Mesenchymal stem cell (in vitro differentiated cells and primary cell): ENCODE results near the gene IL36RN.

Experiments used
- DNase-seq: peaks from one replicate; pipeline ENCODE4 v3.0.0-alpha.2; 2013
- H2AFZ ChIP-seq: one replicate; pipeline ENCODE4 v1.6.1; 2013; ENCODE audit warnings: low read depth, mild to moderate bottlenecking, control low read depth, inconsistent platforms, low read length, moderate library complexity
- H2AK5ac ChIP-seq: 2 replicates; pipeline ENCODE4 v1.6.1; 2013; ENCODE audit warnings: low read length, moderate library complexity, mild to moderate bottlenecking, inconsistent platforms; ENCODE audit not compliant: severe bottlenecking
- H2BK120ac ChIP-seq: one replicate; pipeline ENCODE4 v1.6.1; 2013; ENCODE audit warnings: low read depth, mild to moderate bottlenecking, inconsistent platforms, low read length, moderate library complexity
- H2BK12ac ChIP-seq, 2 experiments: one replicate each; pipeline ENCODE4 v1.6.1; 2013; ENCODE audit warnings: inconsistent platforms in 2 of 2, low read length in 2 of 2, mild to moderate bottlenecking in 2 of 2, moderate library complexity in 2 of 2, control low read depth in 1 of 2
- H2BK15ac ChIP-seq: one replicate; pipeline ENCODE4 v1.6.1; 2013; ENCODE audit warnings: mild to moderate bottlenecking, low read depth, inconsistent platforms; ENCODE audit not compliant: poor library complexity, severe bottlenecking
- H2BK5ac ChIP-seq: 2 replicates; pipeline ENCODE4 v1.6.1; 2013; ENCODE audit warnings: low read depth, mild to moderate bottlenecking, low read length, control low read depth, inconsistent platforms; ENCODE audit not compliant: poor library complexity, severe bottlenecking
- H3K14ac ChIP-seq, 2 experiments: one replicate each; pipeline ENCODE4 v1.6.1; 2013; ENCODE audit warnings: inconsistent platforms in 2 of 2, low read length in 2 of 2, control low read depth in 1 of 2, mild to moderate bottlenecking in 1 of 2, moderate library complexity in 1 of 2
- H3K18ac ChIP-seq, 2 experiments: one replicate each; pipeline ENCODE4 v1.6.1; 2013; ENCODE audit warnings: inconsistent platforms in 2 of 2, low read length in 2 of 2, control low read depth in 1 of 2, low read depth in 1 of 2, mild to moderate bottlenecking in 1 of 2
- H3K23ac ChIP-seq, 2 experiments: one replicate each; pipeline ENCODE4 v1.6.1; 2013; ENCODE audit warnings: inconsistent platforms in 2 of 2, low read length in 2 of 2, mild to moderate bottlenecking in 2 of 2, moderate library complexity in 2 of 2, control low read depth in 1 of 2
- H3K27ac ChIP-seq: 2 replicates; pipeline ENCODE4 v1.5.1; 2013; ENCODE audit warnings: mild to moderate bottlenecking, moderate library complexity, low read length, control low read depth, inconsistent platforms; ENCODE audit not compliant: poor library complexity, severe bottlenecking
- H3K27me3 ChIP-seq, 2 experiments: 2 replicates each; pipeline versions ENCODE4 v1.6.1 to v1.7.0; 2013; ENCODE audit warnings: low read length in 2 of 2, mild to moderate bottlenecking in 2 of 2, moderate library complexity in 2 of 2, control low read depth in 1 of 2, inconsistent platforms in 1 of 2; ENCODE audit not compliant: control insufficient read depth in 1 of 2, insufficient read depth in 1 of 2
- H3K36me3 ChIP-seq, 2 experiments: 2 replicates each; pipeline versions ENCODE4 v1.6.1 to v1.7.0; 2013; ENCODE audit warnings: low read length in 2 of 2, control low read depth in 1 of 2, inconsistent platforms in 1 of 2, low read depth in 1 of 2, mild to moderate bottlenecking in 1 of 2; ENCODE audit not compliant: insufficient read depth in 2 of 2, control insufficient read depth in 1 of 2
- H3K4ac ChIP-seq, 2 experiments: one replicate each; pipeline ENCODE4 v1.6.1; 2013; ENCODE audit warnings: inconsistent platforms in 2 of 2, low read length in 2 of 2, mild to moderate bottlenecking in 2 of 2, moderate library complexity in 2 of 2, control low read depth in 1 of 2, low read depth in 1 of 2
- H3K4me1 ChIP-seq: 2 replicates; pipeline ENCODE4 v1.6.1; 2013; ENCODE audit warnings: low read depth, low read length, control low read depth; ENCODE audit not compliant: control insufficient read depth, insufficient read depth
- H3K4me2 ChIP-seq: 2 replicates; pipeline ENCODE4 v1.6.1; 2013; ENCODE audit warnings: low read length, mild to moderate bottlenecking, inconsistent platforms; ENCODE audit not compliant: poor library complexity, severe bottlenecking
- H3K4me3 ChIP-seq, 2 experiments: 2 replicates each; pipeline versions ENCODE4 v1.5.1 to v1.7.0; 2013; ENCODE audit warnings: low read length in 2 of 2, mild to moderate bottlenecking in 2 of 2, control low read depth in 1 of 2, low read depth in 1 of 2; ENCODE audit not compliant: insufficient read depth in 1 of 2
- H3K79me1 ChIP-seq: replicated peaks from 2 replicates; pipeline ENCODE4 v1.6.1; 2013; ENCODE audit warnings: mild to moderate bottlenecking, control low read depth, low read length, inconsistent platforms; ENCODE audit not compliant: poor library complexity, severe bottlenecking
- H3K9ac ChIP-seq: 2 replicates; pipeline ENCODE4 v1.7.0; 2013; ENCODE audit warnings: mild to moderate bottlenecking, low read length, moderate library complexity
- H3K9me3 ChIP-seq: 2 replicates; pipeline ENCODE4 v1.7.0; 2013; ENCODE audit warnings: mild to moderate bottlenecking, low read length; ENCODE audit not compliant: control insufficient read depth
- H4K8ac ChIP-seq: one replicate; pipeline ENCODE4 v1.6.1; 2013; ENCODE audit warnings: inconsistent platforms, mild to moderate bottlenecking, low read length, moderate library complexity
- H4K91ac ChIP-seq: one replicate; pipeline ENCODE4 v1.6.1; 2013; ENCODE audit warnings: mild to moderate bottlenecking, low read length, inconsistent platforms
- WGBS: methylation state at CpG from one replicate; pipeline ENCODE4 v1.1.7; 2013; ENCODE audit warnings: mixed read lengths; 5-methylcytosine and 5-hydroxymethylcytosine counted together

IL36RN gene

GRCh38 chr2:113034016-113034415 lies 25.0 kb upstream of the IL36RN start:
- no peak overlapping the region for H3K4me2 ChIP-seq
- H3K79me1 ChIP-seq = no peaks in the 10 kb centered on the region
- H4K8ac ChIP-seq = no peak overlapping the region
- H2BK12ac ChIP-seq = no peak overlapping the region
- 52% methylated on average over 3 of the region's 3 CpGs for WGBS
- no peak overlapping the region for H4K91ac ChIP-seq
- no peak overlapping the region for H2BK120ac ChIP-seq
- no peak overlapping the region for H3K4ac ChIP-seq
- peaks cover 61 to 64% of the 10 kb centered on the region in 2 experiments for H3K27me3 ChIP-seq
- H2BK15ac ChIP-seq = no peak overlapping the region
- H3K14ac ChIP-seq = no peak overlapping the region
- no peak overlapping the region for H2AK5ac ChIP-seq
- no peaks in the 10 kb centered on the region for H3K4me1 ChIP-seq
- H2AFZ ChIP-seq = no peak overlapping the region
- H3K27ac ChIP-seq = no peak overlapping the region
- H3K18ac ChIP-seq = no peak overlapping the region
- H3K9me3 ChIP-seq = no peaks in the 10 kb centered on the region
- H3K36me3 ChIP-seq = no peaks in the 10 kb centered on the region
- H3K23ac ChIP-seq = no peak overlapping the region
- DNase-seq = no peak
- H3K4me3 ChIP-seq = no peak overlapping the region
- no peak overlapping the region for H2BK5ac ChIP-seq
- H3K9ac ChIP-seq = no peak overlapping the region

- Histone ChIP-seq H3K14ac (no peak overlapping the region), H3K27ac (no peak overlapping the region), H3K79me1 (no peaks in the 10 kb centered on the region), H4K8ac (no peak overlapping the region), H3K4ac (no peak overlapping the region), H4K91ac (no peak overlapping the region), H3K27me3 (peaks cover 39 to 40% of the 10 kb centered on the region in 2 experiments), H3K18ac (no peak overlapping the region), H3K9me3 (no peaks in the 10 kb centered on the region), H3K4me2 (no peak overlapping the region), H3K23ac (no peak overlapping the region), H2BK5ac (no peak overlapping the region), H2AFZ (no peak overlapping the region), H2BK12ac (no peak overlapping the region), H2BK120ac (no peak overlapping the region), H3K4me3 (no peak overlapping the region), H2AK5ac (no peak overlapping the region), H3K36me3 (no peaks in the 10 kb centered on the region), H3K9ac (no peak overlapping the region), H3K4me1 (no peaks in the 10 kb centered on the region), H2BK15ac (no peak overlapping the region)
- DNase-seq = no peak
- WGBS = 84% methylated on average over 9 of the region's 9 CpGs
Observed at GRCh38 chr2:113036763-113037162, 22.2 kb upstream of the IL36RN start.

- H2BK5ac ChIP-seq = no peak overlapping the region
- no peak overlapping the region for H3K4me2 ChIP-seq
- 62% methylated on average over 3 of the region's 3 CpGs for WGBS
- no peak overlapping the region for H3K23ac ChIP-seq
- H3K27me3 ChIP-seq = peaks cover 30 to 31% of the 10 kb centered on the region in 2 experiments
- no peak overlapping the region for H2AK5ac ChIP-seq
- no peak overlapping the region for H2BK120ac ChIP-seq
- H2AFZ ChIP-seq = no peak overlapping the region
- no peak overlapping the region for H4K91ac ChIP-seq
- H3K9ac ChIP-seq = no peak overlapping the region
- H3K4me1 ChIP-seq = no peaks in the 10 kb centered on the region
- no peak overlapping the region for H3K27ac ChIP-seq
- no peak overlapping the region for H3K18ac ChIP-seq
- DNase-seq = no peak
- no peak overlapping the region for H2BK12ac ChIP-seq
- H3K9me3 ChIP-seq = no peaks in the 10 kb centered on the region
- H3K36me3 ChIP-seq = no peaks in the 10 kb centered on the region
- no peak overlapping the region for H3K4me3 ChIP-seq
- no peak overlapping the region for H3K14ac ChIP-seq
- H3K79me1 ChIP-seq = no peaks in the 10 kb centered on the region
- H2BK15ac ChIP-seq = no peak overlapping the region
- H4K8ac ChIP-seq = no peak overlapping the region
- H3K4ac ChIP-seq = no peak overlapping the region
Observed at GRCh38 chr2:113038291-113038690, 20.7 kb upstream of the IL36RN start.

- H2BK15ac ChIP-seq = no peak overlapping the region
- H3K4me1 ChIP-seq = no peaks in the 10 kb centered on the region
- H2BK120ac ChIP-seq = no peak overlapping the region
- no peak for DNase-seq
- peaks cover 21 to 23% of the 10 kb centered on the region in 2 experiments for H3K27me3 ChIP-seq
- no peak overlapping the region for H3K18ac ChIP-seq
- H3K4me2 ChIP-seq = no peak overlapping the region
- WGBS = 94% methylated on average over 1 of the region's 2 CpGs
- H3K23ac ChIP-seq = no peak overlapping the region
- no peak overlapping the region for H3K4ac ChIP-seq
- H4K8ac ChIP-seq = no peak overlapping the region
- H3K9me3 ChIP-seq = no peaks in the 10 kb centered on the region
- H3K4me3 ChIP-seq = no peak overlapping the region
- H2AK5ac ChIP-seq = no peak overlapping the region
- H2BK5ac ChIP-seq = no peak overlapping the region
- H3K27ac ChIP-seq = no peak overlapping the region
- H3K79me1 ChIP-seq = no peaks in the 10 kb centered on the region
- H3K14ac ChIP-seq = no peak overlapping the region
- no peak overlapping the region for H4K91ac ChIP-seq
- H2AFZ ChIP-seq = no peak overlapping the region
- no peaks in the 10 kb centered on the region for H3K36me3 ChIP-seq
- H3K9ac ChIP-seq = no peak overlapping the region
- no peak overlapping the region for H2BK12ac ChIP-seq
Observed at GRCh38 chr2:113039158-113039557, 19.8 kb upstream of the IL36RN start.
